SK-N-MC (cell line): ENCODE results near the gene MACF1.

Source experiments
- EZH2 ChIP-seq: fragments of 200-600 bp; sonication (generic); IDR thresholded peaks from one replicate; pipeline ENCODE4 v1.6.1; 2017; ENCODE audit warnings: antibody characterized with exemption
- POLR2AphosphoS5 ChIP-seq: IDR thresholded peaks from 2 replicates; pipeline ENCODE4 v1.6.1; 2012; ENCODE audit warnings: mild to moderate bottlenecking, low read depth, low read length, borderline replicate concordance

- TF ChIP-seq POLR2AphosphoS5 (no peak), EZH2 (no peak)
Measured at GRCh38 chr1:39173995-39174380, 30.5 kb upstream of the MACF1 start.
